Upper lobe of right lung (tissue), 1 donor: ENCODE data around the gene CGB7. TPM values are rescaled to one million over a fixed set of nuclear protein-coding genes. Genes with fewer than 3 reads are reported as not detected.
"Not testable (repeated sequence)": the region's sequence is repeated elsewhere in the genome, so short reads cannot be mapped to it uniquely, and the experiment has no call there.

Experiments
- ATAC-seq: fragments of 200-7000 bp; cut with Tn5 transposase; one replicate; pipeline ENCODE4 v1.9.1; 2020; ENCODE audit warnings: mild to moderate bottlenecking, moderate library complexity
- DNase-seq: peaks from one replicate; pipeline ENCODE4 v3.0.0-alpha.2; 2020
- H3K27ac ChIP-seq: fragments of 200-600 bp; one replicate; pipeline ENCODE4 v1.8.0; 2022
- H3K27me3 ChIP-seq: fragments of 200-600 bp; one replicate; pipeline ENCODE4 v1.8.0; 2022; ENCODE audit warnings: mild to moderate bottlenecking
- H3K36me3 ChIP-seq: fragments of 200-600 bp; one replicate; pipeline ENCODE4 v1.8.0; 2022
- H3K4me1 ChIP-seq: fragments of 200-600 bp; one replicate; pipeline ENCODE4 v1.8.0; 2022
- H3K4me3 ChIP-seq: fragments of 200-600 bp; one replicate; pipeline ENCODE4 v1.8.0; 2022; ENCODE audit warnings: mild to moderate bottlenecking
- H3K9me3 ChIP-seq: fragments of 200-600 bp; one replicate; pipeline ENCODE4 v1.8.0; 2022
- intact Hi-C: fragments of 100-400 bp; cut with DNase I; formaldehyde crosslinking; loops from one replicate; pipeline ENCODE4 v1.11.0; 2022
- total RNA-seq: library from RNA; stranded (reverse); fragmentation: NEBNext Ultra II Directional; extraction: Animal tissue kit (Norgen Biotek cat#: 25700); gene quantifications from one replicate; pipeline ENCODE4 v1.2.1, GENCODE V29; 2021
- TF ChIP-seq, protein P1 (sequence below): fragments of 200-600 bp; IDR thresholded peaks from one replicate; pipeline ENCODE4 v1.8.0; 2022; ENCODE audit warnings: antibody characterized with exemption
- donor health status: DM: no; HTN: yes; CAD: no; lungs with severe emphysema.

Gene CGB7
- total RNA-seq, 1 donor from 2014 or later = 0.43 TPM

DNA sequence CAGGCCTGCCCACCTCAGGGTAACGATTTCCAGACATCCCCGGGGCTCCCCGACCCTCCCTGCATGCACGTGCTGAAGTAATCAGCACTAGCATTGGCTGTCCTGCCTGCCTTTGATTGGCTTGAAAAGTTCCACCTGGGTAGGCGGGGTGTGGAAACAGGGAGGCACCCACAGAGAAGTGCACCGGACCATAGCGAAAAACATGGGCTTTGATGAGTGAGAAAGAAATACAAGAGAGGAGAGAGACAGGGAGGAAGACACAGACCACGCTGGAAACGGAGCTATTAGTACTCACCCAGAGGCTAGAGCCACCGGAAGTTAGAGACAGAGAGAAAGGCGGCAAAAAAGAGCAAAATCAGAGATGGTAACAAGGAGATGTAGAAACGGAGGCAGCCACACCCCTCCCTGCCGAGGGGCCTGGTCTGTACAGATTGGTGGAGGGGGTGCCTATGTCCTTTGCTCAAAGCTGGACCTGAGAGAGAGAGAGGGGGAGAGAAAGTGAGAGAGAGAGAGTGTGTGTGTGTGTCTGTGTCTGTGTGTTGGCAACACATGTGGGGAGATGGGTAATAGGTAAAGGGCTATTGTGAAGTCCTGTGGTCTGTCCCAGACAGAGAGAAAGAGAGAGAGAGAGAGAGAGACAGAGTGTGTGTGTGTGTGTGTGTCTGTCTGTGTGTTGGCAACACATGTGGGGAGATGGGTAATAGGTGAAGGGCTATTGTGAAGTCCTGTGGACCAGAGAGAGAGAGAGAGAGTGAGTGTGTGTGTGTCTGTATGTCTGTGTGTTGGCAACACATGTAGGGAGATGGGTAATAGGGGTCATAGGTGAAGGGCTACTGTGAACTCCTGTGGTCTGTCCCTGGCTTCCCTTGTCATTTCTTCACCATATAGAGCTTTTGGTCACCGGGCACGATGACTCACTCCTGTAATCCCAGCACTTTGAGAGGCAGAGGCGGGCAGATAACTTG lies 36.3 kb downstream of the CGB7 start:
- no peak for DNase-seq

DNA sequence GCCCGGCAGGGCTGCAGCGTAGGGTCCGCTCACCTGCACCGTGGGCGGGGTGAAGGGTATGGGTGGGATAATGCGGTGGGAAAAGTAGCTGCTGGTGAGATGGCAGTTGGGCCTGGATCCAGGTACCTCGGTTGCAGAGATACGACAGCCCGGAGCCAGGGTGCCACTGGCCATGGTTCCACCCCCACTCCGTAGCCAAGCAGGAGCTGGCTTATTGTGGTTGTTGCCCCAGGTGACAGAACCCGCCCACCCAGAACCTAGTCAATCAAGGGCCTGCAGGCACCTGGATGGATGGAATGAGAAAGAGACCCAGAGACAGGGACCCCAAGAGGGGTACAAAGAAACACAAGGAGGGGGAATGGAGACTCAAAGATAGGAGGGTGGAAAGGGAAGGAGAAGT lies 37.2 kb downstream of the CGB7 start:
- H3K9me3 ChIP-seq = no peaks in the 10 kb centered on the region
- ATAC-seq = no peak
- TF ChIP-seq, protein P1, sequence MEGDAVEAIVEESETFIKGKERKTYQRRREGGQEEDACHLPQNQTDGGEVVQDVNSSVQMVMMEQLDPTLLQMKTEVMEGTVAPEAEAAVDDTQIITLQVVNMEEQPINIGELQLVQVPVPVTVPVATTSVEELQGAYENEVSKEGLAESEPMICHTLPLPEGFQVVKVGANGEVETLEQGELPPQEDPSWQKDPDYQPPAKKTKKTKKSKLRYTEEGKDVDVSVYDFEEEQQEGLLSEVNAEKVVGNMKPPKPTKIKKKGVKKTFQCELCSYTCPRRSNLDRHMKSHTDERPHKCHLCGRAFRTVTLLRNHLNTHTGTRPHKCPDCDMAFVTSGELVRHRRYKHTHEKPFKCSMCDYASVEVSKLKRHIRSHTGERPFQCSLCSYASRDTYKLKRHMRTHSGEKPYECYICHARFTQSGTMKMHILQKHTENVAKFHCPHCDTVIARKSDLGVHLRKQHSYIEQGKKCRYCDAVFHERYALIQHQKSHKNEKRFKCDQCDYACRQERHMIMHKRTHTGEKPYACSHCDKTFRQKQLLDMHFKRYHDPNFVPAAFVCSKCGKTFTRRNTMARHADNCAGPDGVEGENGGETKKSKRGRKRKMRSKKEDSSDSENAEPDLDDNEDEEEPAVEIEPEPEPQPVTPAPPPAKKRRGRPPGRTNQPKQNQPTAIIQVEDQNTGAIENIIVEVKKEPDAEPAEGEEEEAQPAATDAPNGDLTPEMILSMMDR = no peak
- peaks cover 4% of the 10 kb centered on the region for H3K36me3 ChIP-seq
- intact Hi-C loops = no loop called here
- peaks cover 26% of the 10 kb centered on the region for H3K4me1 ChIP-seq
- no peak overlapping the region for H3K4me3 ChIP-seq
- no peak overlapping the region for H3K27ac ChIP-seq
- DNase-seq = no peak
- no peaks in the 10 kb centered on the region for H3K27me3 ChIP-seq

More for the DNA sequence above, 36.3 kb downstream of the CGB7 start:
- TF ChIP-seq, protein P1 = no peak
- peak; percentile 42 for ATAC-seq
- H3K4me1 ChIP-seq = peaks cover 26% of the 10 kb centered on the region
- no peaks in the 10 kb centered on the region for H3K9me3 ChIP-seq
- no peaks in the 10 kb centered on the region for H3K27me3 ChIP-seq
- no peak overlapping the region for H3K4me3 ChIP-seq
- no peak overlapping the region for H3K27ac ChIP-seq
- intact Hi-C loops = no loop called here
- no peaks in the 10 kb centered on the region for H3K36me3 ChIP-seq

DNA sequence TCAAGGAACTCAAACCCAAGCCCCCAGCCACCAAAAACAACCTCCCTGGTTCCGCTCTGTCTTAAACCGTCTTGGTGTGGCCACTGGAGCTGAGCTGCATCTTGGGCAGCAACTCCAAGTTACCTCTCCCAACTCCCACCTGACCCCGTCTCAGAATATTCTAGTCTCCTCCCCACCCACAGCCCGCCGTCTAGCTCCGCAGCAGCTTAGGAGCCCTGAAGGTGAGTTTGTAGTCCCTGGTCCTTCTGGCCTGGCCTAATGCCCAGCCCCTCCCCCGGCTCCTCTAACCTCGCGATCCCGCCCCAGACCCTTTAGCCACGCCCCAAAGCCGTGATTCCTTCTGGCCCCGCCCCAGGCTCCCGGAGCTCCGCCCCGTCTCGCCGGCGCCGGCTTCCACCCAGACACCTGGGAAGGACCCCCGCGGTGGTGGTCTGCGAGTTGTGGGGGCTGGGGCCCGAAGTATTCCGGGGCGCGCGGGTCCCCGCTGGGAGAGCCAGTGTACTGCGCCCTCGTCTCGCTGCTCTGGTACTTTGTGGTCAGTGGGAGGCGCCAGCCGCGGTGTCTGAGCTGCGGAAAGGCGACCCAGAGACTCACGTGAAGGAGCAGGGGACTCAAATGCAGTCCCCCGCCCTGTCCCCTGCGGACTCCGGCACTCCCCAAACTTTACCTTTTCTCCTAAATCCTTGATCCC lies 38.2 kb downstream of the CGB7 start:
- DNase-seq (peak; percentile 94), ATAC-seq (peak; percentile 84)
- H3K36me3 ChIP-seq = peaks cover 9% of the 10 kb centered on the region
- TF ChIP-seq, protein P1 = no peak
- no peaks in the 10 kb centered on the region for H3K27me3 ChIP-seq
- intact Hi-C loops = no loop called here
- no peaks in the 10 kb centered on the region for H3K9me3 ChIP-seq
- H3K4me3 ChIP-seq = peak overlapping the region; percentile 54
- H3K27ac ChIP-seq = no peak overlapping the region
- peaks cover 26% of the 10 kb centered on the region for H3K4me1 ChIP-seq

DNA sequence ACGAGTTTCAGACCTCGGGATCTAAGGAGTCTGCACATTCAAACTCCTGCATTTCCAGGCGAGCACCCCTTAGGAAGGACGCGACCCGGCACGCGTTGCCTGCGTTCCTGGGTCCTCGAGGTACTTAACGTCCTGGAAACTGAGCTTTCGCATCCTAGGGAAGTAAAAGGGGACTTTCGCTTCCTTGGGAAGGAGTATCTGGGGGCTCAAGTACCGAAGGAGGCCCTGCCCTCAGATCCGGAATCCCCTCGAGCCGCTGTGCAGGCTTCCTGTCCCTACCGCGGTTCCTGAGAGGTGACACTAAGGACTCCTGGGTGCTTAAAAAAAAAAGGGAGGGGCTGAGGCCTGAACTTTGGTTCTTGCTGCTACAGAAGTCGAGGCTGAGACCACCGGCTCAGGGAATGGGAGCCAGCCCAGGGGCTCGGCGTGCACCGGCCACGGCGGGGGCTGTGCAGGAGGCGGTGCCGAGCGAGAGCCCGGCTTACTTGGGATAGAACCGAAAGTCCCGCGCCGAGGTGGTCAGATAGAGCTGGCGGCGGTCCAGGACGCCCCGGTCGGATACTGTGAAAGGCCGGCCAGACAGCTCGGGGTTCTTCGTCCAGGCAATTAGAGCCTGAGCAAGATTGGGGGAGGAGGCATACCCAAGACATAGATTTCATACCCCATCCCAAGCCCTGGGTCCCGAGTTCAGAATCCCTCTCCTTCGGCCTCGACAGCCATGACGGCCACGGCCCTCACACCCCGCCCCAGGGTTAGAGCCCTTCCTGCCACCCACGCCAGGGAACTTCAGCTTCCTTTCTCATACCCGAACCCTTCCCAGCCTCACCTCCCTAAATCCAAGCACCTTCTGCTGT lies 38.9 kb downstream of the CGB7 start:
- H3K4me1 ChIP-seq = peaks cover 26% of the 10 kb centered on the region
- H3K9me3 ChIP-seq, DNase-seq, intact Hi-C loops, H3K27me3 ChIP-seq, H3K27ac ChIP-seq, H3K36me3 ChIP-seq: not testable (repeated sequence)
- ATAC-seq = peak; percentile 4
- H3K4me3 ChIP-seq = peak overlapping the region; percentile 54

DNA sequence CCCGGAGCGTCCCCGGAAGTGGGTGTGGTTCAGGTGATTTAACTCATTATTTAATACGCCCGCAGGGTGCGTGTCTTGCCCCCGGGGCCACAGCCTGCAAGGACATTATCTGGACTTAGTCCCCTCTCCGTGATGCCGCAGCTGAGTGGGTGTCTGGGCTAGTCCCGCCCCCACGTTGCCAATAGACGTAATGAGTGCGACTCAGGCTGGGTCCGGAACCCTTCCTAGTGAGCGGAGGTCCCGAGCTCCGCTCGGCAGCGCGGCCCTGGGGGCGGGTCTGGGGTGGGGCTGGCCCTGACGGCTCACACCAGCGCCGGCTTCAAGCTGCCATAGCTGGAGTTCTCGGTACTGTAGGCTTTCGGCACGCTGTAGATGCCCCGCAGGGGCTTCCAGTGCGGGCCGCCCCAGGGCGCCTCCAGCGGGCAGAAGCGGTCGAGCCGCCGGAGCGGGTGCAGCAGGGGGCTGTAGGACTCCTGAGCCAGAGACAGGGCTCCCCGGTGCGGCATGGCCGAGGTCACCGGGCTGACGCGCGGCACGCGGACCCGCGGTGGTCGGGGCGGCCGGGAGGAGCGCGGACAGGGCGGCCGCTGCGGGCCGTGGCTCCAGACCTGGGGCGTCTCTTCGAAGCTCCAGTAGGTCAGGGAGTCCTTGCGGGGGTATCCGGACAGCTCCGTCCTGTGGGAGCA lies 39.7 kb downstream of the CGB7 start:
- peaks cover 9% of the 10 kb centered on the region for H3K36me3 ChIP-seq
- TF ChIP-seq, protein P1 = peak; percentile 63
- intact Hi-C loops = no loop called here
- no peak overlapping the region for H3K27ac ChIP-seq
- H3K4me3 ChIP-seq = peak overlapping the region; percentile 54
- DNase-seq = peak; percentile 80
- H3K4me1 ChIP-seq = peaks cover 26% of the 10 kb centered on the region
- no peaks in the 10 kb centered on the region for H3K27me3 ChIP-seq
- H3K9me3 ChIP-seq = no peaks in the 10 kb centered on the region
- peak; percentile 64 for ATAC-seq
